Activated CD4-positive, alpha-beta T cell treated with anti-CD3 and anti-CD28 coated beads, Interleukin-2, amount 50 U/mL, for 24 hours (primary cell): ENCODE data around the gene TES.

Source experiments
- DNase-seq, 2 donors: peaks; one replicate each; pipeline ENCODE4 v3.0.0-alpha.2; 2020; ENCODE audit warnings: low read depth in 1 of 2, low spot score in 1 of 2

Gene TES

DNA sequence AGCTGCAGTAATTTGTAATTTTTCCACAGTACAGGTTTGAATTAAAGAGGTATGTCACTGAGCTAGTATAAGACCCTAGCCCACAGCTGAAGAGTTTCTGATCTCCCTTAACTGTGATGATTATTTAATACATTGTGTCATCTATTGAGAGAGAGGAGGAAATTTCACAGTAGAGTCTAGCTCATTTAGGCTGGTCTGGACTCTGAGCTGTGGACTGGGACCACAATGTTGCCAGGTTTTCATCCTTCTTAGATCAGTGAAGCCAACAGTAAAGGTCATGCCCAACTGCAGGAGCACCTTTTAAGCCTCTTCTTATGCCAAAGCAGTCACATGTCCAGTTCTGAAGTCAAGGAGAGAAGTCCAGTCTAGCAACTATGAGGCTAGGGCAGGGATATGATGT lies 8.9 kb downstream of the TES start:
- no peak for DNase-seq

DNA sequence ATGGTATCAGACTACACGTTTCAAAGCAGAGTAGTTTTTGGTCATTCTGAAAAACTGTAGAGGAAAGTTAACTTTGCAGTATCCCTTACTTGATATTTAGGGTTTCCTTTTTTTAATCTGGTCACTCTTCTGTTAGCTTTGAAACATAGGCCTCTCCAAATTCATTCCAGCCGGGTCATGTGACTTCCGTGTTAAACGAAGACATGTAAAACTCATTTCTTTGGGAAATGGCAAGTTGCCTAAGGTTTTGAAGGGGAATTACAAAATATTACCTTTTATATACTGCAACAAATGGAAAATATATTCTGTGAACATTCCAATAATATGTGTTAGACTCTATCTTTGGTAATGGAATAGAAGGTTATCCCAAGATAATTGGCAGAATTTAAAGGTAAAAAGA lies 9.5 kb downstream of the TES start:
- DNase-seq, result no peak

DNA sequence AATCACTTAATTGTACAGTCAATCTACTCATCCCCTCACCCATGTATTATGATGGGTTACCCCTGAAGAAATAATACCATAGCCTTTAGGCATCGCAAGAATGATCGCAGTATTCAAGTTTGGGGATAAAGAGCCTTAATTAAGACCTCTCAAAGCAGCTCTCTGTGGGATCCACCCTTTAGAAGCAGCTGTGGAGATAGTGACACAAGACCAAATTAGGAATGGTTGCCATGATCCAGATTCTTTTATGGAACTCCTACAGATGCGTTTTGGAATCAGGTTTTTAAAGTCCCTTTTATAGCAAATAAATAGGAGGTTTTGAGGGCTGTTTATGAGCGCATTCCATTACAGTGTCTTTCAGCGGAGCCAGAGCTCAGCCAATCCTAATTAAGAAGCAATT lies 12.2 kb downstream of the TES start:
- no peak for DNase-seq

DNA sequence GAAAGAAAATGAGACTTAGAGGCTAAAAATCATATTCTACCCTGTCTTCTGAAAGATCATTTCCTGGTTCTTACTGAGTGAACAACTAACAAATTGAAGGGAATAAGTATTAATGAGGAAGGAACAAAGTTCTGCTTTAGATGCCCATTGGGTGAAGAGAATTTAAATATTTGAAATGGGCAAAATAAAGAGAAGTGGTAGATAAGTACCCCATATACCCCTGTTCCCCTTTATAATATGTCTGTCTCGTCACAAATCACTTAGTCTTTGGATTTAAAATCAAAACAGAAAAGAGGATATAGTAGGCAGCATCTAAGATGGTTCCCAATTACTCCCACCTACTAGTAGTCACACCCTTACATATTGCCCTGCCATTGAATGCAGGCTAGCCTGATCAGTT lies 13.2 kb downstream of the TES start:
- no peak for DNase-seq

DNA sequence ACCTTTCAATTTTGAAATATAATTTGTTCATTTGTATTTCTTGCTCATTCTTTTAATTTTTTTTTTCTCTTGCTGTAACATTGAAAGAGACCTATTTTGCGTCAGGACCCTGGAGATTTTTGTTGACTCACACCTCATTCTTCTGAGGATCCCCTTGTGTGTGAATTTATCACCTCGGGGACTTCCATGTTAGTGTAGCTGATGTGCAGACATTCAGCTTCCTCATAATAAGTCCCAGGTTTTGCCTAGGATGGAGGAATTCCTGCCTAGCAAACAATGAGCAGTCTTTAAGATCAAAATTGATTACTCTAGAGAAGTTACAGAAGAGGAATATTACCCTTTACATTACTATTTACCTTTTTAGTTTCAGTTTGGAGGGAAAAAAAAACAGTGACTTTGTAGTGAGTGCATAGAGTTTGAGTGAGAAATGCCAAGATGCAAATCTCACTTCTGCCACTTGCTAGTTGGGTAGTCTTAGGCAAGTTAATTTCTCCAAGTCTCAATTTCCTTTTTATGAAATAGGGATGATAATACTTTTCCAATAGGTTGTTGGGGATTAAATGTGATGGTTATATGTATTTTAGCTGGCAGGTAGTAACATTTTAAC lies 14.3 kb downstream of the TES start:
- DNase-seq, result no peak

DNA sequence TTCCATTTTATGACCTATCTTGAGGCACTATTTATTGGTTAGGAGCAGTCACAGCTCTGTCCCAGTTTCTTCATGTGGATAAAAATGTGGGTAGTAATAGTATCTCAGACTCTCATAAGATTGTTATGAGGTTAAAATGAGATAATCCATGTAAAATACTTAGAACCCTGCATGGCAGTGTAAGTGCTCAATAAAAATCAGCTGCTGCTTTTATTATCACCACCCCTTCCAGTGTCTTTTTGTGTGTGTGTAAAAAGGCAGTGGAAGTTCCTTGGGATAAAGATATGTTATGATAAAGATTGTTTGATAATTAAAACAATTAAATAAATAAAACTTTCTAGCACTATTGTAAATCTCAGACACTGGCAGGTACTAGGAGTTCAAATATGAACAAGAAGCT lies 15.5 kb downstream of the TES start:
- DNase-seq, result no peak

DNA sequence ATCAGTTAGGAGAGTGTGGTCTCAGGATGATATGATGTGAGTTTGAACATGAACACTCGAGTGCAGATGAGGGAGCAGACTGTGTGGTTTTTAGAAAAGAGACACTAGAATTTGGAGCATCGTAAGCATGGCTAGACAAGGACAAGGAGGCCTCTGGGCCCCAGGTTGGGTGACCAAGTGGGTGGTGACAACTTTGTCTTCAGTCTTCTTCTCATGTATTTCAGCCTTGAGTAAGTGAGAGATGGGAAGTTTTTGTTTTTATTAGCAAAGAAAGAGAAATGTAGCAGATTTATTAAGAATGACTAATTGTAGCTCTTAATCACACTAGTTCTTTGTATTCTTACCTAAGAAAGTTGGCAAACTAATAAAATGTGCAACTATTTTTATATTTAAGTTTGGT lies 16.3 kb downstream of the TES start:
- no peak for DNase-seq

DNA sequence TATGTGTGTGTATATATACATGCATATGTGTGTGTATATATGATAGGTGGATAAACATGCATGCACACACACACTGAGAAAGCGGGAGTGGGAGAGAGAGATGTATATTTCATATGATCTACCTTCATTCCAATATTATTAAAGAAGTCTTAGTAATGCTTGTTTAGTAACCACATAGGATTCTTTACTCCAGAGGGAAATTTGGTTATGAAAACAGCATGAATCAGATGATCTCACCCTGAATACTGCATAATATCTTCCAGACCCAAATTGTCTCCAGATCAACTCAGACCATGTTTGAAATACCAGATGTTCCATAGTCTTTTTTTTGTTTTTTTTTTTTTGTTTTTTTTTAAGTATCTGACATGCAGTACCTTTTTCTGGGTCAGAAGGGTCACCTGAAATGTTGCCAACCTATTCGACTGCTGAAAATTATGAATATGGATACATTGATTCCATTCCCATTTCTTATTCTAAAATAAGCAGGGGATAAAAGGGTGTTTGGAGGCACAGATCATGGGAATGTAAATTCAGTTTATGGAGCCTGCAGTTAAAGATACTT lies 17.4 kb downstream of the TES start:
- DNase-seq, result no peak

DNA sequence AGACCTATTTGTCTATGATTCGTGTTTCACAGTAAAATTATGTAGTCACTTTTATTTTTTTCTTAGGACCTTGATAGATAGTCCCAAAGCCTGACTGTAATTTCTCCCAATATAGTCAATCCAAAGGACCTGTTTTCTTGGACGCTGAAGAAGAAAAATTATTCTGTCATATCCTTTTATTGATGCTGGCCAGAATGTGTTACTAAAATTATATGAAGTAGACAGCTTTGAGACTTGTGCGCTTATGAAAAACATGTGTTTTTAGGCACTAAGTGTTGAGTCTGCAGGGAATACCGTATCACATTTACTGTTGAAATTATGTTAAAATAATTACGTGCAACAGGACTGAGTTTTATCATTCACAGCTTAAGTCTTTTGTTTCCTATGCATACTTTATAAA lies 17.9 kb downstream of the TES start:
- DNase-seq, result no peak

DNA sequence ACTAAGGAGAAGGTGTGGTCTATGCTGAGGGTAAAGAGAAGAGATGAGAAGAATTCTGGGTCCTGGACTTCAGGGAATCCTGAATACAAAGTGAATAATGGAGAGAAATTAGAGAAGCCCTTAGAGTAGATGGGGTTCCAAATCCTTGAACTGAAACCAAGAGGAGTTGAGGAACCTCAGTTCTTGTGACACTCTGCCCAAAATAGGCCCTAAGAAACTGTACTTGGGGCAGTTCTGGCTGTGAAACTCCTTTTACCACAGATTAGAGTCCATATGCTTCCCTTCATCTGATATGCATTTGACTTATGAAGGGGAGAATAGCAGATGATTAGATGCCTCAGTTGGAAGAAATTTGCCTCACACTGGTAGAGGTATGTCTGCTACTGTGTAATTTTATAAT lies 19.0 kb downstream of the TES start:
- no peak for DNase-seq

DNA sequence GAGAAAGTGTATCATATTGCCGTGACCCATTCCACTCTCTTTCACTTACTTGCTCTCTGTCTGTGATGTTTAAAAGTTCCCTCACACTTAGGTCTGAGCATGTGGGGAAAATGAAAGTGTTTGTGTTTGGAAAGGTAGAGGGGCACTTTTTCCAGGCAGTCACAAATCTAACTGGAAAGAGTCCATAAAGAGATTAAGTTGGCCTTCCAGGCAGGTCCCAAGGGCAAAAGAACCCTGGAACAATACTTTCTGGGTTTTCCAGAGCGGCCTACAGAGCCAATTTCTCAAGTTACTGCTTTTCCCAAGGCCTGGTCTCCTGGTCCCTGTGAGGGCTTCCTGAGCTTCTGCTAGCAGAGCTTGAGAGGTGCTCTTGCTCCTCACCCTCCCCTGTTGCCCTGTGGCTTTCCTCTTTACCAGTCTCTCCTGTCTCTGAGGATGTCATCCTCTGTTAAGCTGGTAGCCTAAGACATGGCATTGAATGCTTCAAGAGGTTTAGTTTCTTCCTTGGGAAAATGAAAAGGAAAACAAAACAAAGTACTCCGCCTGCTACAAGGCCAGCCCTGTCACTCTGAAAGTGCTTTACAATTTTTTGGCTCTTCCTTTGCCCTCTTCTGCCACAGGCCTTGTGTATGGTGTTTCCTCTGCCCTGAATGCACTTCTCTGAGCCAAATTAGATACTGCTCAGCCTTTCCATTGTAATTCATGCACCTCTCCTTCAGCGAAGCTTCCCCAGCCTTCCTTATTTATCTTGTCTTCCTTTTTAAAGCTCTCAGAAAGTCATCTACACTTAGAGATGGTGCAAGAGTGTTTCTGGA lies 20.1 kb downstream of the TES start:
- DNase-seq, result no peak

DNA sequence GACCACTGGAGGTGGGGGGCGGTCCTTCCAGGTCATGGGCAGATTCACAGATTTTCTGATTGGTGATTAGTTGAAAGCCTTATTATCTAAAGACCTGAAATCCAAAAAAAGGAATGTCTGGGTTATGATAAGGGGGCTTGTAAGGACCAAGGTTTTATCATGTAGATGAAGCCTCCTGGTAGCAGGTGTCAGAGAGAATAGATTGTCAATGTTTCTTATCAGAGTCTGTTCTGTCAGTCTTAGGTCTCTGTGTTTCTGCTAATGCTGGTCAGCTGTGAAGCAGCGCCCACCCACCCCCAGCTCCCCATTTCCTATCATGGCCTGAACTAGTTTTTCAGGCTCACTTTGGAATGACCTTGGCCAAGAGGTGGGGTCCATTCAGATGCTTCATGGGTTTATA lies 21.2 kb downstream of the TES start:
- DNase-seq, result no peak

DNA sequence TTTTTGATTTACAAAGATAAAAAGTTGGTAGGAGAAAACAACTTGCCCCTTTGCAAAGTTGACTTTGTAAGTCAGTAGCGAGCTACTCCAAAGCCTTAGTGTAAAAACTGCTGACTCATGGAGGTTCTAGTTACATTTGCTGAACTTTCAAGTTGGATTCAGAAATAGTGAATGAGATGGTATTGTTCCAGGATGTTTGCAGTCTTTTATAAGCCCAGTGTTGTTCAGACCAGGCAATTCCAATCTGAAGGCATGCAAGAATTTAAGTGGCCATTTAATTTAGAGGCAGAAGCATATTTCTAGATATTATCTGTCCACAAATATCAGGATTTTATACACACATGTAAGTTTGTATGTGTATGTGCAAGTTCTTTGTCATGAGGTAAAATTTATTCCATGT lies 21.6 kb downstream of the TES start:
- no peak for DNase-seq

DNA sequence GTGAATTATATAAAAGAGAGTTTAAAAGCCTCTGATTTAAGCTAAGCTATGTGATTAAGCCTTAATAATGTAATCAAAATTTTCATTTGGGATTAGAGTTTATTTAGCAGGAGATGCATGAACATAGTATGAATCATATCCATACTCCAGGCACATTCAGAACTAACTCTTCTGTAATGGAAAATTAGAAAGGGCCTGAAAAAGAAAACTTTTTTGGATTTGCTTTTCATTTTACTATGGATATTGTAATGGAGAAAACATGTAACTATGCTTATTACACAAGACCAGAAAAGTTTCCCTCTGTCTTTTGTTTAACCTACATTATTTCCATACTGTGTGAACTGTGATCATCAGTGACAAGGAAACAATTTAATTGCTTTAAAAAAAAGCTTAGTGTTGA lies 22.0 kb downstream of the TES start:
- no peak for DNase-seq

DNA sequence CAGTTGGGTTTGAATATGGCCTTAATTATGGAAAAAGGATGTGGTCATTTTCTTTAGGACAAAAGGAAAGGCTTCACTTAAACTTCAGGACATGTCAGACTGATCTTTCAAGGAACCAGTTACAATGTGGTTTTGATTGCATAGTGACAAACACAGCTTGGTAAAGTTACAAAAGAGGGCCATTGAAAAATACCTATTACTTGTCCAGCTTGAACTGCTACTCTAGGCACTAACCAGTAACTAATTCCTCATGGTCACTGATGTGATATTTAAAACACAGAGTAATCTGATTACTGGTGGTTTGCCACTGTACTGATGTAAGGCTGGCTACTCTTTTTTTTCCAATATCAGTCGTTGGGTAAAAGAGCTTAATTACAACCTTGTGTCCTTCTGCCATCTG lies 22.6 kb downstream of the TES start:
- no peak for DNase-seq

DNA sequence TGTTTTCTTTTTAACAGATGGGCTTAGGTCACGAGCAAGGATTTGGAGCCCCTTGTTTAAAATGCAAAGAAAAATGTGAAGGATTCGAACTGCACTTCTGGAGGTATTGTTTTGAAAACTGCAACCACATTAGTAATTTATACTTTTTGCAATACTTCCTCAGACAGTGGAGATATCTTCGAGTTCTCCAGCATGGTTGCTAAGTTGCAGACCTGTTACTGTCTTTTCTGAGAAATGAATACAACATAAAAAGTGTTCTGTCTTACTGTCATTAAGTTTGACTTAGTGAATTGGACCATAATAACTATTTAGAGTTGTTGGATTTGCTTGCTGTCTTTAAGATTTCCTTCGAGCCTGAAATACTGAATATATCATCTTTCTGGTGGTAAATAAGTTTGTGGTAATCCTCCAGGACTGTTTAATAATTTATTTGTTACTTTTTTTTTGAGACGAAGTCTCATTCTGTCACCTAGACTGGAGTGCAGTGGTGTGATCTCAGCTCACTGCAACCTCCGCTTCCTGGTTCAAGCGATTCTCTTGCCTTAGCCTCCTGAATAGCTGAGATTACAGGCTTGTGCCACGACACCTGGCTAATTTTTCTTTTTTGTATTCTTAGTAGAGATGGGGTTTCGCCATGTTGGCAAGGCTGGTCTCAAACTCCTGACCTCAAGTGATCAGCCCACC lies 24.3 kb downstream of the TES start:
- DNase-seq, result no peak

DNA sequence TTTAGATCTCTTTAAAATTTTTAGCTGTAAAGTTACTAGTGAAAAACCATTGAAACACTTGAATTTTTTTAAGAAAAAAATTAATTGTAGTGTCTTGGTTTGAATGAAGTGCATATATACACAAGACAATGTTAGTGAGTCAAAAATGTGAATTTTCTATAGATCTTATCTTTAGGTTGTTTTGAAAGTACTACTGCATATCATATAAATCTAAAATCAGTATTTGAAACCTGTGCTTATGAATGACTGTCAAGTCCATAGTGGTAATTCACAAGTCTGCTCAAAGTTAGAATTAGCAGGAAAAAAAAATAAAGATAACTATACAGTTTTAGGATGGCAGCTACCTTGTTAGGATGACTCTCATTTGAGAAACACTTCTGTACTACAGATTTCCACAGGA lies 25.0 kb downstream of the TES start:
- no peak for DNase-seq

DNA sequence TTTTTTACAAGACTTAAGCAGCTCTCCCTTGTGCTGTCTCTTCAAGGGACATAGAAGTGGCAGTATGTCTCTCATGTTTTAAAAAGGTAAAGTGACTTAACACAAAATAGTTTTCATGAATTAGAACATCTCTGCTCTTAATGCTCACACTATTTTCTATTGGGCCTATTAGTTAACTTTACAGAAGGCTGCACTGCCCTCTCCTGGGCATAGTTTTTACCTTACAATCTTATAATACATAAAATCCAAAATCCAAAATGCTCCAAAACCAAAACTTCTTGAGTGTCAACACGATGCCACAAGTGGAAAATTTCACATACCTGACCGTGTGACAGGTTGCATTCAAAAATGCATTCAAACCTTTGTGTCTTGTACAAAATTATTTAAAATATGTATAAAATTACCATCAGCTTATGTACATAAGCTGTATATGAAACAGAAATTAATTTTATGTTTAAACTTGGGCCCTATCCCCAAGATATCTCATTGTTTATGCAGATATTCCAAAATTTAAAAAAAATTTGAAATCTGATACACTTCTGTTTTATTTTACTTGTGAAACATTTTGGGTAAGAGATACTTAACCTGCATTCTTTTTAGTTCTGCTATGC lies 25.8 kb downstream of the TES start:
- peak in 1 of 2 donors; percentile 53 for DNase-seq

DNA sequence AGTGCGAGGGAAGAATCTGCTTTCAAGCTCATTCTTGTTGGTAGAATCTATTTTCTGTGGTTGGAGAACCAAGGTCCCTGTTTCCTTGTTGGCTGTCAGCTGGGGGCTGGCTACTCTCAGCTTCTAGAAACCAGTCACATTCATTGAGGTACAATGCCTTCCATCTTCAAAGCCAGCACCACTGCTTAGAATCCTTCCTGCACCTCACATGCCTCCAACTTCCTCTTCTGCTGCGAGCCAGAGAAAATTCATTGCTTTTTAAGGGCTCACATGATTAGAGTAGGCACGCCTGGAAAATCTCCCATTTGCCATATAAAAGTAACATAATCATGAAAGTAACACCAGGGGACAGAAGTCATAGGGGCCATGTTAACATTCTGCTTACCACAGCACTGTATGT lies 28.7 kb downstream of the TES start:
- DNase-seq, result no peak

DNA sequence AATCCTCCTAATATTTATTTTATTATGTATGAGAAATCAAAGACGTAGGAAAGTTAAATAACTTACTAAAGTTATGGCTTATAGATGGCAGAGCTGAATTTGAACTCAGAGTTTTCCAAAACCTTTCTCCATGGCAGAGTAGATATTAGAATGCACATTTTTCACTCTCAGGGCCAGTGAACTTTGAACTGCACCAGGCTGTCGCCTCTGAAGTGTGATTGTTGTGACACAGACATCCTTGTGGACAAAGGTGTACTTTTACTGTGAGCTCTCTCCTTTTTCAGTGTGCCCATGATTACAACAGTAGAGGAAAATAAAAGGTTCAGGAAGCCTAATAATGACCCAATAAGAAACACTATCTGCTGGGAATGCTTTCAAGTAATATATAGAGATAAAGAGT lies 29.1 kb downstream of the TES start:
- DNase-seq, result no peak

DNA sequence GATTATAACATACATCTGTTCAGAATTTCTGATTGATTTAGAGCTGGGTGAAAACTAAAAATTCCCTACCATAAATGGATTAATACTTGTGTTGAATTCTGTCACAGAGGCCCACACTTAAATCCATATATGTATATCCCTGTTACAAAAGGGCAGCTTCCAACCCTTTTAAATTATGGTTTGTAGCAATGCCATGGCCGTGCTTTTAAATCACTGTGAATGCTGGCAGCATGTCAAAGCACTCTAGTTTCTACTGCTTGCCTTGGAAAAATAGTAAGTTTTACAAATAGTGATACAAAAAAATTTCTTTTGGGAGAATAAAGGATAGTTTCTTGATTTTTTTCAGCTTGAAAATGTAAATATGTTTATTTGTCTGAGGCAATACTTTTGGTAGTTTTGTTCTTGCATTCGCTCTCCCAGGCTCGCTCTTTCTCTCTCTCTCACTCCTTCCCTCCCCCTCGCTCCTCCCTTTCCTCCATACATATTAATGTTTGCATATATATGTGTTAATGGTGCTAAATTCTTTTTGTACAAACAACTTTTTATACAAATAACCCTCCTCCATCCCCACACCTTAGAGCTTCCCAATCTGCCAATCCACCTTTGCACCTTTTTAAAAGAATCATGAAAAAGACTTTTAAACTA lies 29.8 kb downstream of the TES start:
- DNase-seq, result no peak
